ENCODE data around the gene ANAPC1.
"Not testable (repeated sequence)": the region's sequence is repeated elsewhere in the genome, so short reads cannot be mapped to it uniquely, and the experiment has no call there.

Gene ANAPC1

DNA sequence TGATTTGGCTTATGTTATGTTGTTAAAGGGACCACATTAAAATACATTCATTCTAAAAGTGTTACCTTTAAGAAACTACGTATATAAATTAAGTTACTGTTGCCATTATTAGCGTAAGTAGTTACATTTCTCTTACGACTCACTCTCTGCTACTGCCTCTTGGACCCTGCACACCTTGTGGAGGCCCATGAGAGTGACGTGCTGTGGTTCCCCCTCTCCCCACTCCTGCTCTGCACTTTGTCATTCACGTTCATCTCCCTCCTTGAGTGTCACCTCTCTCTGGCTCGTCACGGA, 13.6 kb upstream of the ANAPC1 start:
- peak overlapping the region; percentile 90 for H3K9ac ChIP-seq (ENCODE audit: low read depth, low read length)
- H3K36me3 ChIP-seq (ENCODE audit: insufficient read depth, low read length): no peaks in the 10 kb centered on the region
- H3K9me3 ChIP-seq (ENCODE audit: control insufficient read depth, insufficient read depth, low read length): no peaks in the 10 kb centered on the region
- peaks cover 4% of the 10 kb centered on the region; the same call in 1 of the 2 replicates for H3K4me1 ChIP-seq (ENCODE audit: insufficient read depth, low read length)

DNA sequence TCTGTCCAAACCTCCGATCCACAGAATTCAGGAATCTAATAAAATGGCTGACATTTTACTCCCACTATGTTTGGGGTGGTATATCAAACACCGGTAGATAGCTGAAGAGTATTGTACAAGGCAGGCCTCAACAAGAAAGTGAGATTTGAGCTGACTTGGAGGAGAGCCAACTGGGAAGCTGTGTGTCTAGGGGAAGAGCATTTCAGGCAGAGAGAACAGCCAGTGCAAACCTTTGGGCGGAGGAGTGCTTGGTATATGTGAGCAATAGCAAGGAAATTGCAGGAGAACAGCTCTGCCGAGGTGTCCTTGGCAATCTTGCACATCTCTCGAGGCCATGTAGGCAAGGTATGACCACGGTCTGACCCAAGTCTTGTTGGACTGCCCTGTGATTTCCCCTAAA, 12.6 kb upstream of the ANAPC1 start:
- Histone ChIP-seq H3K36me3 (ENCODE audit: insufficient read depth, low read length) (no peaks in the 10 kb centered on the region), H3K4me1 (ENCODE audit: insufficient read depth, low read length) (peaks cover 4% of the 10 kb centered on the region; the same call in 1 of the 2 replicates), H3K9ac (ENCODE audit: low read depth, low read length) (no peak overlapping the region), H3K9me3 (ENCODE audit: control insufficient read depth, insufficient read depth, low read length) (no peaks in the 10 kb centered on the region)

GRCh38 chr2:111896024-111896423, 12.0 kb upstream of the ANAPC1 start:
- H3K4me1 ChIP-seq (ENCODE audit: insufficient read depth, low read length): peaks cover 4% of the 10 kb centered on the region; the same call in 1 of the 2 replicates
- no peaks in the 10 kb centered on the region for H3K36me3 ChIP-seq (ENCODE audit: insufficient read depth, low read length)
- H3K9me3 ChIP-seq (ENCODE audit: control insufficient read depth, insufficient read depth, low read length): no peaks in the 10 kb centered on the region
- no peak overlapping the region for H3K9ac ChIP-seq (ENCODE audit: low read depth, low read length)

DNA sequence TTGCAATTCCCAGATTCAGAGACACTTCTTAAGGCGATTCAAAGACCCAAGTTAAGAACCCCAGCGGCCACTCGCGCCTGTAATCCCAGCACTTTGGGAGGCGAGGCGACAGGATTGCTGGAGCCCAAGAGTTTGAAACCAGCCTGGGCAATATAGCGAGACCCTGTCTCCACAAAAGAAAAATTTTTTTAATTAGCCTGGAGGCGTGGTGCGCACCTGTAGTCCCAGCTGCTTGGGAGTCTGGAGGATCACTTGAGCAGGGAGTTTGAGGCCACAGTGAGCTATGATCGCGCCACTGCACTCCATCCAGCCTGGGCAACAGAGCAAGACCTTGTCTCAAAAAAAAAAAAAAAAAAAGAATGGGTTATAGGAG, 585 bp upstream of the ANAPC1 start:
- H3K36me3 ChIP-seq (ENCODE audit: insufficient read depth, low read length): no peaks in the 10 kb centered on the region
- peak overlapping the region; percentile 92 for H3K9ac ChIP-seq (ENCODE audit: low read depth, low read length)
- no peaks in the 10 kb centered on the region for H3K9me3 ChIP-seq (ENCODE audit: control insufficient read depth, insufficient read depth, low read length)
- H3K4me1 ChIP-seq (ENCODE audit: insufficient read depth, low read length): no peaks in the 10 kb centered on the region

- not testable (repeated sequence) for H3K9me3 ChIP-seq (ENCODE audit: control insufficient read depth, insufficient read depth, low read length); H3K36me3 ChIP-seq (ENCODE audit: insufficient read depth, low read length); H3K9ac ChIP-seq (ENCODE audit: low read depth, low read length); H3K4me1 ChIP-seq (ENCODE audit: insufficient read depth, low read length)
Observed at GRCh38 chr2:111872806-111873205, 11.2 kb downstream of the ANAPC1 start.

- H3K9me3 ChIP-seq (ENCODE audit: control insufficient read depth, insufficient read depth, low read length); H3K9ac ChIP-seq (ENCODE audit: low read depth, low read length); H3K4me1 ChIP-seq (ENCODE audit: insufficient read depth, low read length); H3K36me3 ChIP-seq (ENCODE audit: insufficient read depth, low read length): not testable (repeated sequence)
Observed at GRCh38 chr2:111865124-111865523, 18.9 kb downstream of the ANAPC1 start.

DNA sequence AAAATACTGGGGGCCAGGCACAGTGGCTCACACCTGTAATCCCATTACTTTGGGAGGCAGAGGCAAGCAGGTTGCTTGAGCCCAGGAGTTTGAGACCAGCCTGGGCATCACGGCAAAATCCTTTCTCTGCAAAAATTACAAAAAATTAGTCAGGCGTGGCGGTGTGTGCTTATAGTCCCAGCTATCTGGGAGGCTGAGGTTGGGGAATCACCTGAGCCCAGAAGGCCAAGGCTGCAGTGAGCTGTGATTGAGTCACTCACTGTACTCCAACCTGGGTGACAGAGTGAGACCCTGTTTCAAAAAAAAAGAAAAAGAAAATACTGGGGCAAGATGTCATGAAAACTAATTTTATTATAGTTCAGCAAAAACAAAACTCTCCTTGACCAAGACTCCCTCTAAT, 24.0 kb downstream of the ANAPC1 start:
- not testable (repeated sequence) for H3K9me3 ChIP-seq (ENCODE audit: control insufficient read depth, insufficient read depth, low read length); H3K9ac ChIP-seq (ENCODE audit: low read depth, low read length); H3K36me3 ChIP-seq (ENCODE audit: insufficient read depth, low read length); H3K4me1 ChIP-seq (ENCODE audit: insufficient read depth, low read length)

- H3K9ac ChIP-seq (ENCODE audit: low read depth, low read length); H3K9me3 ChIP-seq (ENCODE audit: control insufficient read depth, insufficient read depth, low read length); H3K4me1 ChIP-seq (ENCODE audit: insufficient read depth, low read length); H3K36me3 ChIP-seq (ENCODE audit: insufficient read depth, low read length): not testable (repeated sequence)
Observed at GRCh38 chr2:111852544-111852943, 31.4 kb downstream of the ANAPC1 start.

DNA sequence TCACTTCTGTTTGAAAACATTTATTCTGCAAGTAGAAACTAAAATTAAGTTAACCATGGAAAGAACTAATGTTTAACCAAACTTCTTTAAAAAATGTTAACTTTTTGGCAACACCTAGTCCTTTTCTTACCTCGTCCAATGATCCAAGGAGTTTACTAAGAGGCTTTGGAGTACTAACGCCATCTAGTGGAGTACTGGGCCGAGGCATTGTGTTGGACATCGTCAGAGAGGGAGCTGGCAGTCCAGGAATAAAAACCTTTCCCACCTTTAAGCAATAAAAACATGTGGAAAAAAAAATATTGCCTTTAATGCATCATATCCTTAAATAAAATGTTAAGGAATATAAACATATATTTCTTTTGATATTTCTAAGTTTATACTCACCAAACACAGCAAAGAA, 33.3 kb downstream of the ANAPC1 start:
- not testable (repeated sequence) for H3K4me1 ChIP-seq (ENCODE audit: insufficient read depth, low read length); H3K9me3 ChIP-seq (ENCODE audit: control insufficient read depth, insufficient read depth, low read length); H3K36me3 ChIP-seq (ENCODE audit: insufficient read depth, low read length); H3K9ac ChIP-seq (ENCODE audit: low read depth, low read length)

DNA sequence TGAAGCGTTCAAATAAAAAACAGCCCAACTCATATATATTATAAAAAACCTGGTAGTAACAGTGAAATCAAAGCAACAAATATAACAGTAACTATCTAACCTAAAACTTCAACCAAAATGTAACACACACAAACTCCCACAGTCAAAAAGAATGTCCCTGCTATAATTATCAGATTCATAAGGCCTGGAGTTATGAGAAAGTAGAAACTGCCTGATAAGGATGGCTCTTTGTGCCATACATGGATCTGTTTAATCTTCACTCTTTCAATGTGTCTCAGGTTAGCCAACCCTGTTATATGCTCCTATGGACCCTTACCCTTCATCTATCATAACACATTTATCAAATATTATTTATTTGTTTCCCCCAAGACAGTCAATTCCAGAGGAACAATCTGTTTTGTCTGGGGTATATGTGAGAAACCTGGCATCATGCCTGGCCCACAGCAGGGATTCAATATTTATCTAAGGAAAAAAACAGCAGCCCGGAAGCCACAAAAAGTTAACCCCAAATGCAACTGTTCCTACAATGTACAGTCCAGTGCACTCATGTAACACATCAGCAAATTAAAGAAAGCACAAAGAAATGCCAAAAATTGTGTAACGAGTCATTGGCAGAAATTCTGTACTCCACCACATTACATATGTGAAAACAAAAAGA, 44.2 kb downstream of the ANAPC1 start:
- H3K9ac ChIP-seq (ENCODE audit: low read depth, low read length); H3K9me3 ChIP-seq (ENCODE audit: control insufficient read depth, insufficient read depth, low read length); H3K4me1 ChIP-seq (ENCODE audit: insufficient read depth, low read length); H3K36me3 ChIP-seq (ENCODE audit: insufficient read depth, low read length): not testable (repeated sequence)

- not testable (repeated sequence) for H3K36me3 ChIP-seq (ENCODE audit: insufficient read depth, low read length); H3K9me3 ChIP-seq (ENCODE audit: control insufficient read depth, insufficient read depth, low read length); H3K9ac ChIP-seq (ENCODE audit: low read depth, low read length); H3K4me1 ChIP-seq (ENCODE audit: insufficient read depth, low read length)
Observed at GRCh38 chr2:111838992-111839391, 45.0 kb downstream of the ANAPC1 start.

DNA sequence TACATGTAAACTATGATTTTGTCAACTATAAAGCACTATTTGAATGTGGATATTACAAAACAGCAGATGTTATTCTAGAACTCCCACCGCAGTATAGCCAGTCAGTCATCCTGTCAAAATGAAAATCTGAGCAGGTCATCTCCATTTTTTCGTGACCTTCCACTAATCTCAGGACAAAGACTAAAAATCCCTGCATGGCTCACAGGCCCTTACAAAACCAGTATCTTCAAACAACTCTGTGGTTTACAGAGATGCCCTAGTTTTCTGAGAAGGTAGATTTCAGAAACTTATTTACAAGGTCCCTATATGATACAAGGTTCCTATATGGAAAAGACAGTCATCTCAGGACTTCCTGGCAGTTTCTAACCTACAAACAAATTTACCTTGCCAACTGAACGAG, 49.8 kb downstream of the ANAPC1 start:
- not testable (repeated sequence) for H3K9me3 ChIP-seq (ENCODE audit: control insufficient read depth, insufficient read depth, low read length)

DNA sequence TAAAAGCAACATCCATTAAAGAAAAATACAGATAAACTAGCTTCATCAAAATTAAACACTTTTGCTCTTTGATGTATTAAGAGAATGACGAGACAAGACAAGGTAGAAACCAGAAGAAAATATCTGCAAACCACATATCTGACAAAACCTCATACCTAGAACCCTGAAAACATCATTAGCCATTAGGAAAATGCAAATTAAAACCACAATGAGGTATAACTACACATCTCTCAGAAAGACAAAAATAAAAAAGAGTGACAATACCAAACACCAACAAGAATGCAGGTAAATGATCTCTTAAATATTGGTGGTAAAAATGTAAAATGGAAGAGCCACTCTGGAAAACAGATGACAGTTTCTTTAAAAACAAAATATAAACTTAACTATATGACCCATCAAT, 53.5 kb downstream of the ANAPC1 start:
- not testable (repeated sequence) for H3K4me1 ChIP-seq (ENCODE audit: insufficient read depth, low read length); H3K36me3 ChIP-seq (ENCODE audit: insufficient read depth, low read length); H3K9ac ChIP-seq (ENCODE audit: low read depth, low read length); H3K9me3 ChIP-seq (ENCODE audit: control insufficient read depth, insufficient read depth, low read length)

More for the DNA sequence above, 49.8 kb downstream of the ANAPC1 start:
- H3K9ac ChIP-seq (ENCODE audit: low read depth, low read length); H3K4me1 ChIP-seq (ENCODE audit: insufficient read depth, low read length); H3K36me3 ChIP-seq (ENCODE audit: insufficient read depth, low read length): not testable (repeated sequence)

GRCh38 chr2:111828217-111828766, 55.7 kb downstream of the ANAPC1 start:
- not testable (repeated sequence) for H3K4me1 ChIP-seq (ENCODE audit: insufficient read depth, low read length)

GRCh38 chr2:111812970-111813622, 70.9 kb downstream of the ANAPC1 start:
- H3K9me3 ChIP-seq (ENCODE audit: control insufficient read depth, insufficient read depth, low read length); H3K36me3 ChIP-seq (ENCODE audit: insufficient read depth, low read length); H3K9ac ChIP-seq (ENCODE audit: low read depth, low read length); H3K4me1 ChIP-seq (ENCODE audit: insufficient read depth, low read length): not testable (repeated sequence)

More at GRCh38 chr2:111828217-111828766, 55.7 kb downstream of the ANAPC1 start:
- not testable (repeated sequence) for H3K9me3 ChIP-seq (ENCODE audit: control insufficient read depth, insufficient read depth, low read length); H3K36me3 ChIP-seq (ENCODE audit: insufficient read depth, low read length); H3K9ac ChIP-seq (ENCODE audit: low read depth, low read length)

Measured in ES-I3 (cell line).